Heart left ventricle (tissue), 16 donors: ENCODE data around the gene ELOVL7. TPM values are rescaled to one million over a fixed set of nuclear protein-coding genes. Genes with fewer than 3 reads are reported as not detected.

Experiments
- ATAC-seq, 4 donors: fragments of 200-7000 bp; cut with Tn5 transposase; one replicate each; pipeline ENCODE4 v1.9.1; 2020 to 2022; ENCODE audit warnings: moderate library complexity in 4 of 4, mild to moderate bottlenecking in 3 of 4, moderate number of reproducible peaks in 1 of 4
- DNase-seq, 5 donors: peaks; one replicate each; pipeline ENCODE4 v3.0.0-alpha.2; 2020
- H3K27ac ChIP-seq, 12 donors: fragments of 200-600 bp; sonication (generic) in 4 of 12; one replicate each; pipeline versions ENCODE4 v1.5.0 to v1.8.0; 2016 to 2022; ENCODE audit warnings: mild to moderate bottlenecking in 2 of 12
- H3K27me3 ChIP-seq, 9 donors: fragments of 200-600 bp; sonication (generic) in 2 of 9; one replicate each; pipeline versions ENCODE4 v1.5.1 to v1.8.0; 2016 to 2022; ENCODE audit warnings: mild to moderate bottlenecking in 3 of 9
- H3K36me3 ChIP-seq, 9 donors: fragments of 200-600 bp; sonication (generic) in 2 of 9; one replicate each; pipeline versions ENCODE4 v1.5.0 to v1.8.0; 2018 to 2022; ENCODE audit warnings: mild to moderate bottlenecking in 2 of 9
- H3K4me1 ChIP-seq, 12 donors: fragments of 200-600 bp; sonication (generic) in 4 of 12; one replicate each; pipeline versions ENCODE4 v1.5.0 to v1.8.0; 2016 to 2022; ENCODE audit warnings: mild to moderate bottlenecking in 3 of 12
- H3K4me3 ChIP-seq, 12 donors: fragments of 200-600 bp; sonication (generic) in 4 of 12; one replicate each; pipeline versions ENCODE4 v1.5.0 to v1.8.0; 2017 to 2022; ENCODE audit warnings: mild to moderate bottlenecking in 9 of 12, moderate library complexity in 4 of 12
- H3K9me3 ChIP-seq, 12 donors: fragments of 200-600 bp; sonication (generic) in 4 of 12; one replicate each; pipeline versions ENCODE4 v1.5.0 to v1.8.0; 2016 to 2022; ENCODE audit warnings: mild to moderate bottlenecking in 1 of 12
- POLR2A ChIP-seq, 2 donors: fragments of 450-650 bp; IDR thresholded peaks; one replicate each; pipeline ENCODE4 v1.6.1; 2017; ENCODE audit warnings: antibody characterized with exemption in 2 of 2, mild to moderate bottlenecking in 2 of 2, moderate library complexity in 2 of 2
- WGBS, 4 donors: extraction: QIAGEN DNeasy Blood & Tissue Kit in 2 of 4; methylation state at CpG; one replicate each; pipeline versions ENCODE4 v1.1.5 to v1.1.7; 2013 to 2018; 5-methylcytosine and 5-hydroxymethylcytosine counted together
- intact Hi-C, 10 donors: fragments of 100-400 bp; cut with DNase I; formaldehyde crosslinking; loops; one replicate each; pipeline versions ENCODE4 v1.11.1 to v1.14.2; 2022
- polyA plus RNA-seq, 2 donors: library from polyadenylated mRNA; stranded (reverse); fragments of 200-250 nt; gene quantifications; one replicate each; pipeline ENCODE4 v1.2.3, GENCODE V29; 2013
- total RNA-seq, 9 donors: library from RNA; depleted of rRNA in 2 of 9; stranded (reverse); fragments of >200 nt in 2 of 9; fragmentation: NEBNext Ultra II Directional in 3 of 9; extraction: Animal tissue kit (Norgen Biotek cat#: 25700) in 3 of 9; gene quantifications; one replicate each; pipeline versions ENCODE4 v1.1.0 to v1.2.4, GENCODE V29; 2016 to 2023
- TF ChIP-seq, protein P1 (sequence below), 12 donors: fragments of 200-600 bp; sonication (generic) in 4 of 12; IDR thresholded peaks; one replicate each; pipeline versions ENCODE4 v1.5.0 to v1.8.0; 2018 to 2022; ENCODE audit warnings: antibody characterized with exemption in 12 of 12, mild to moderate bottlenecking in 5 of 12
- donor health status: ischemic (EF 13 %, LVEDD 7.1; RV severe dilation, severe dysfunction).
- donor health status: healthy with polysubstance abuse.
- donor health status: DM: no; HTN: yes; CAD: no.
- donor health status: DM: no; HTN: no; CAD: no.
- donor health status: ischemic (EF 25% LVEDD 6.9; RV normal size, moderate dysfunction).
- donor health status: ischemic (EF 25% LVEDD 5.7; RV mildly dilated, moderate dysfunction).
- donor health status: healthy.
- donor health status: DM: yes; HTN: yes; CAD: no.
- donor health status: ischemic (EF 35%, LVEDD 5.7; RV mildly dilated, moderate dysfunction).
- donor health status: nonischemic (EF 11% LVEDD 7.7; RV severe dilation, severe dysfunction).
- donor health status: DM: yes; HTN: yes; CAD: no.
- donor health status: PGD.
- donor health status: ischemic (EF 29% LVEDD 5.4; RV normal size, mild dysfunction).
- donor health status: nonischemic (EF 23%, LVEDD 6.1; RV moderate dilation, normal function).

The ELOVL7 gene
- total and polyA plus RNA-seq, 11 donors: 0.12 to 1.8 (median 0.87) TPM

DNA sequence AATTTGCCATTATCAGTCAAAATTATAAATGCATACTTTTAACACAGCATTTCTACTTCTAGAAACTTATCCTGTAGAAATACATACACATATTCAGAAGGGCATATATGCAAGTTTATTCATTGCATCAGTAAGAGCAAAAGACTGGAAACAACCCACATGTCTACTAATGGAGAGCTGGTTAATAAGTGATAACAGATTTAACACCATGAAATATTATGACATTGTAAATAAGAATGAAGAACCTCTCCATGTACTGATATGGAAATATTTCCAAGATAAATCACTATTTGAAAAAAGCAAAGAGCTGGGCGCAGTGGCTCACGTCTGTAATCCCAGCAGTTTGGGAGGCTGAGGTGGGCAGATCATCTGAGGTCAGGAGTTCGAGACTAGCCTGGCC, 54.5 kb downstream of the ELOVL7 start:
- H3K27me3 ChIP-seq: peaks cover 0 to 4% (median 0%) of the 10 kb centered on the region in 9 donors
- DNase-seq (no peak), ATAC-seq (no peak)
- intact Hi-C loops: no loop called here
- no peaks in the 10 kb centered on the region for H3K9me3 ChIP-seq
- H3K4me1 ChIP-seq: no peaks in the 10 kb centered on the region
- 51 to 83% (median 76%) methylated on average over 3 of the region's 3 CpGs for WGBS, 4 donors
- no peak overlapping the region for H3K4me3 ChIP-seq
- no peak for TF ChIP-seq POLR2A (IDR thresholded peaks at IDR 0.05)
- TF ChIP-seq, protein P1, sequence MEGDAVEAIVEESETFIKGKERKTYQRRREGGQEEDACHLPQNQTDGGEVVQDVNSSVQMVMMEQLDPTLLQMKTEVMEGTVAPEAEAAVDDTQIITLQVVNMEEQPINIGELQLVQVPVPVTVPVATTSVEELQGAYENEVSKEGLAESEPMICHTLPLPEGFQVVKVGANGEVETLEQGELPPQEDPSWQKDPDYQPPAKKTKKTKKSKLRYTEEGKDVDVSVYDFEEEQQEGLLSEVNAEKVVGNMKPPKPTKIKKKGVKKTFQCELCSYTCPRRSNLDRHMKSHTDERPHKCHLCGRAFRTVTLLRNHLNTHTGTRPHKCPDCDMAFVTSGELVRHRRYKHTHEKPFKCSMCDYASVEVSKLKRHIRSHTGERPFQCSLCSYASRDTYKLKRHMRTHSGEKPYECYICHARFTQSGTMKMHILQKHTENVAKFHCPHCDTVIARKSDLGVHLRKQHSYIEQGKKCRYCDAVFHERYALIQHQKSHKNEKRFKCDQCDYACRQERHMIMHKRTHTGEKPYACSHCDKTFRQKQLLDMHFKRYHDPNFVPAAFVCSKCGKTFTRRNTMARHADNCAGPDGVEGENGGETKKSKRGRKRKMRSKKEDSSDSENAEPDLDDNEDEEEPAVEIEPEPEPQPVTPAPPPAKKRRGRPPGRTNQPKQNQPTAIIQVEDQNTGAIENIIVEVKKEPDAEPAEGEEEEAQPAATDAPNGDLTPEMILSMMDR (IDR thresholded peaks at IDR 0.05): no peak
- H3K36me3 ChIP-seq: no peaks in the 10 kb centered on the region
- H3K27ac ChIP-seq: no peak overlapping the region

DNA sequence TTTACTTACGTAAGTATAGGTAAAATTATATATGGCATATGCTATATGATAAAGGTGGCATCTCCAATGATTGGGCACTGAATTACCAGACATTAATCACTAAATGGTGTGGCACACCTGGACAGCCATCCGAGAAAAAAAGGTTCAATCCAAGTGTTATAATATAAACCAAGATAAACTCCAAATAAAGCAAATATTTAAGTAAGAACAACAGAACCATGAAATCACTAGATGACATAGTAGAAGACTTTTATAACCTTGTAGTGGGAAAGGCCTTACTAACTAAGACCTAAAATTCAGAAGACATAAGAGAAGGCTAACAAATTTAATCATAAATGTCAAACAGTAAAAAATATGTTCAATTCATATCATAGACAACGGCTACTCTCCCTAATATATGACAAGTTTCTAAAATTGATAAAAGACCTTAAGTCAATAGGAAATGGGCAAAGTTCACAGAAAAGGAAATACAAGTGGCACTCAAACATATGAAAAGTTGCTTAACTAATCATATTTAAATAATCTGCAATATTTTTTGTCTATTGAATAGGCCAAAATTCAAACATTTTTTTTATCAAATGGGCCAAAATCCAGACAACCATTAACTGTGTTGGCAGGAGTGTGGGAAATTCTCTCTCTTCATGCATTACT, 55.1 kb downstream of the ELOVL7 start:
- WGBS, 4 donors: 83 to 91% (median 88%) methylated on average over 3 of the region's 3 CpGs
- H3K4me3 ChIP-seq: no peak overlapping the region

DNA sequence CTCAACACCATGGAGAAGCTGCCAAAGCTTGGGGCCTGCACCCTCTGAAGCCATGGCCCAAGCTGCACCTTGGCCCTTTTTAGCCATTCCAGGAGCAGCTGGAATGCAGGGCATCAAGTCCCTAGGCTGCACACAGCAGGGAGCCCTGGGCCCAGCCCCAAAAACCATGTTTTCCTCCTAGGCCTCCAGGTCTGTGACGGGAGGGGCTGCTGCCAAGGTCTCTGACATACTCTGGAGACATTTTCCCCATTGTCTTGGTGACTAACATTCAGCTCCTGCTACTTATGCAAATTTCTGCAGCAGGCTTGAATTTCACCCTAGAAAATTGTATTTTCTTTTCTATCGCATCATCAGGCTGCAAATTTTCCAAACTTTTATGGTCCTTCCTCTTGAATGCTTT, 64.6 kb downstream of the ELOVL7 start:
- peaks cover 0 to 5% (median 0%) of the 10 kb centered on the region in 12 donors for H3K9me3 ChIP-seq
- 84 to 91% (median 89%) methylated on average over 2 of the region's 2 CpGs for WGBS, 4 donors
- no peaks in the 10 kb centered on the region for H3K4me1 ChIP-seq
- TF ChIP-seq, protein P1 (IDR thresholded peaks at IDR 0.05): no peak
- no peak for TF ChIP-seq POLR2A (IDR thresholded peaks at IDR 0.05)
- no peaks in the 10 kb centered on the region for H3K27me3 ChIP-seq
- H3K36me3 ChIP-seq: no peaks in the 10 kb centered on the region
- intact Hi-C loops: no loop called here
- no peak overlapping the region for H3K4me3 ChIP-seq
- no peak overlapping the region for H3K27ac ChIP-seq
- ATAC-seq (no peak), DNase-seq (no peak)

More for the DNA sequence above, 55.1 kb downstream of the ELOVL7 start:
- ATAC-seq (no peak), DNase-seq (no peak)
- H3K4me1 ChIP-seq: no peaks in the 10 kb centered on the region
- peaks cover 0 to 2% (median 0%) of the 10 kb centered on the region in 9 donors for H3K27me3 ChIP-seq
- H3K27ac ChIP-seq: no peak overlapping the region
- intact Hi-C loops: no loop called here
- H3K36me3 ChIP-seq: no peaks in the 10 kb centered on the region
- H3K9me3 ChIP-seq: no peaks in the 10 kb centered on the region
- TF ChIP-seq POLR2A (IDR thresholded peaks at IDR 0.05): no peak
- TF ChIP-seq, protein P1 (IDR thresholded peaks at IDR 0.05): no peak

DNA sequence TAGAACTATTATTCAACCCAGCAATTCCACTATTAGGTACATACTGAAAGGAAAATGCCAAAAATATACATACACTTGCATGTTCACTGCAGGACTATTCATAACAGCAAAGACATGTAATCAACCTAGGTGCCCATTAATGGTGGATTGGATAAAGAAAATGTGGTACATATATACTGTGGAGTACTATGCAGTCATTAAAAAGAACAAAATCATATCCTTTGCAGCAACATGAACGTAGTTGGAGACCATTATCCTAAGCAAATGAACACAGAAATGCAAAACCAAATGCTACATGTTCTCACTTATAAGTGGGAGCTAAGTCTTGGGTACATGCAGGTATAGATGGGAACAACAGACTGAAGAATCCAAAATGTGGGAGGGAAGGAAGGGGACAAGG, 67.7 kb downstream of the ELOVL7 start:
- whole genome bisulfite sequencing, 4 donors: 56 to 74% (median 71%) methylated on average over 1 of the region's 1 CpG
- Histone ChIP-seq H3K27ac (no peak overlapping the region), H3K4me1 (no peaks in the 10 kb centered on the region), H3K36me3 (no peaks in the 10 kb centered on the region), H3K4me3 (no peak overlapping the region), H3K27me3 (no peaks in the 10 kb centered on the region), H3K9me3 (peaks cover 0 to 5% (median 0%) of the 10 kb centered on the region in 12 donors)
- ATAC-seq: no peak
- TF ChIP-seq POLR2A (IDR thresholded peaks at IDR 0.05): no peak
- TF ChIP-seq, protein P1 (IDR thresholded peaks at IDR 0.05): no peak
- intact Hi-C loops: no loop called here
- DNase-seq: no peak
